Measurements from ENCODE around the gene FGF3. TPM values are rescaled to one million over a fixed set of nuclear protein-coding genes. Genes with fewer than 3 reads are reported as not detected.

The FGF3 gene
- total RNA-seq, 1 donor from 2014 or later, result not detected

DNA sequence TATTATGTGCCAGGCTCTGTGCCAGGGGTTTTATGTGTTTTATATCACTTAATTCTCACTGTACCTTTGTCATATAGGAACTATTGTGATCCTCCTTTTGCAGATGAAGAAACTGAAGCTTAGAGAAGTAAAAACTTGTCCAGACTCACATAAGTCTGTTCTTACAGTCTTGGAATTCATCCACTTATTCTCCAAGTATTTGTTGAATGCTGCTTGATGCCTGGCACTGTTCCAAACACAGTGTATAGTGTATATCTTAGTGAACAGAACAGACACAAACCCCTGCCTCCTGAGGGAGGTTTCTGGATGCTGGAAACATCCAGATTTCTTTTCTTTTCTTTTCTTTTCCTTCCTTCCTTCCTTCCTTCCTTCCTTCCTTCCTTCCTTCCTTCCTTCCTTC lies 29.0 kb upstream of the FGF3 start:
- DNase-seq (ENCODE audit: extremely low read depth, low read depth, low spot score), result no peak

- DNase-seq (ENCODE audit: extremely low read depth, low read depth, low spot score), result no peak
Measured at GRCh38 chr11:69844396-69844795, 25.2 kb upstream of the FGF3 start.

DNA sequence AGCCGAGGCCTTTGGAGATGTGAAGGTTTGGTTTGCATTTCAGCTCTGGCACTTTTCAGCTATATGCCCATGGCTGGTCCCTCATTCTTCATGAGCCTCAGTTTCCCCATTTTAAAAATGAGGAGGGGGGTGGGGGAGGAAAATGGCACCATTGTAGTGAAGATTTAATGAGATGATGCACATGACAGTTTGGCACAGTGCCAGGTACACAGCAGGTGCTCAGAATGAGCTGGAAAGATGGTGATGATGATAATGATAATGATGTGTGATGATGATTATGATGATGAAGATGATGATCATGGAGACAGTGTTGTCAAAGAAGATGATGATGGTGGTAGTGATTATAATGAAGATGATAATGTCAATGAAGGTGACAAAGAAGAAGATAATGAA lies 24.3 kb upstream of the FGF3 start:
- DNase-seq (ENCODE audit: extremely low read depth, low read depth, low spot score), result no peak

DNA sequence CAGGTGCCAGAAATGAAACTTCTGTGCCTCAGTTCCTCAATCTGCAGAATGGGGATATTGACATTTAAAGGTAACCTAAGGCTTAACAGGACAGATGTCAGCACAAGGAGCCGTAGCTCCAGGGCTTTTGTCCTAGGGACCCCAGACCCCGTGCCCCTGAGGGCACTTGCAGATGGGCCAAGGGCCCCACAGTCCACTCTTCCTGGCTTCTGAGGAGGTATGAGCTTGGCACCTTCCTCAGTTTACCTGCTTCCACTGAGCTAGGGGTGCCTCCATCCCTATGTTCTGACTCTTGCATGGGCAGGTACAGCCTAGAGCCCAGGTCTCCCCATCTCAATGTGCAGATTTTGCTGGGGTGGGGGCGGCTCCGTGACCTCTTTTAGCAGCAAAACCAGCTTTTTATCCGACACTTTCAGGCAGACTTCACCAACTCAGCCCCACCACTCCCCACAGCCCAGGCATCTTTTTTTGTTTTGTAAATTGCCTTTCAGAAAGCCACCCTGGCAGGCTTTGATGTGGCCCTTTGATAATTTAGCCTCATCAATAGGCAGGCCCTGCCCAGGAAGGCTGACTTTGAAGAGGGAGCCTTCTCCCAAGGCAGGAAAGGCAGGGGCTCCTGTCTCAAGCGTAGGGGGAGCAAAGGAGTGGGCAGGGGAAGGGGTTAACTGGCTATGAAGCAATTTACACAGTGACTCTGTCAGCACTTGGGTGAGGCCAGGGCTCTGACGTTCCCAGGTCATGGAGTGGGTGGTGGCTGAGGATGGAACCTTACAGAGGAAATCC lies 23.7 kb upstream of the FGF3 start:
- no peak for DNase-seq (ENCODE audit: extremely low read depth, low read depth, low spot score)

GRCh38 chr11:69841859-69842698 lies 22.9 kb upstream of the FGF3 start:
- no peak for DNase-seq (ENCODE audit: extremely low read depth, low read depth, low spot score)

GRCh38 chr11:69841170-69841858 lies 22.1 kb upstream of the FGF3 start:
- no peak for DNase-seq (ENCODE audit: extremely low read depth, low read depth, low spot score)

DNA sequence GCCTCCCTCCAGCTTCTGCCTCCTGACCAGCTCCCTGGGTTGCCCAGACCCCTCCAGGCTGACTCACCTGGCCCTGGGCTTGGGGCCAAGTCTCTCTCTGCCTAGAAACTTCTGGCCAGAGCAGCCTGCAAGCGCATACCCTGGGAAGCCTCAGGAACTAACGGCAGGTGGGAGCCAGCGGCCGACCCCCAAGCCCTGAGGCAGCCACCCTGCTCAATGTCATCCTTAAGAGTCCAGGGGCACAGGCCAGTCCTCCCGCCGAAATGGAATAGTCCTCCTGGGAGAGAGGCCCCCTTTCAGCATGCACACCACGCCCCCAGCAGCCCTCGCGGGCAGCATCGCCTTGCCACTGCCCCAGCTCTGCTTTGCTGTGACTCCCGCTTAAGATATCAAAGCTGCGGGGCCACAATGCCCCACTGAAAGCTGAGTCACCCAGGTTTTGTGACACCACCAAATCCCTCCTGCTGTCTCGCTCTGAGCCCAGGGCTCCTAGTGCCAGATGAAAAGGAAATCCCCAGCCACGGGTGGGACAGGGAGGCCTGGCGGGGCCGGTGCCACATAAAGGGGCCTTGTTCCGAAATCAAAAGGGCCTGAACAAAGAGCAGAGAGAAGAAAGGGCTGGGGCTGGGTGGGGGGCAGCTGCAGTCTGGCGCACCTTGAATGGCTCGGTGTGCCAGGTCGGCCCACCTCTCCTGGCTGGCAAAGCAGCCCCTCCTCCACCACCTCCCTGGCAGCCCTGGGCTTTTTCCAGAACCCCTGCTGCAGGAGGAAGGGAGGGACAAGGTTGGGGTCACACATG lies 21.4 kb upstream of the FGF3 start:
- DNase-seq (ENCODE audit: extremely low read depth, low read depth, low spot score), result no peak

DNA sequence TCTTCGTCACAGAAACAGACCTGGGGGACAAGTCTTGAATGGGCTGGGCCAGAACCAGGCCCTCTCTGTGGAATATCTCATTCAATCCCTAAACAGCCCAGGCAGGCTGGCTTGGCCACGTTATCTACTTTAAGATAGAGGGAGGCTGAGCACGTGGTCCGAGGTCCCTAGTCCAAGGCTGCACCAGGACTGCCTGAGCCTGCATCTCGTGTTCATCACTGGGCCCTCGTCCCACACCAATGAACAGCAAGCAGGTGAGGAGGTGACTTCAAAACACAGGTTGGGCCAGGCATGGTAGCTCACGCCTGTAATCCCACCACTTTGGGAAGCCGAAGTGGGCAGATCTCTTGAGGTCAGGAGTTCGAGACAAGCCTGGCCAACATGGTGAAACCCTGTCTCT lies 20.3 kb upstream of the FGF3 start:
- DNase-seq (ENCODE audit: extremely low read depth, low read depth, low spot score), result no peak

- no peak for DNase-seq (ENCODE audit: extremely low read depth, low read depth, low spot score)
Measured at GRCh38 chr11:69837791-69838190, 18.6 kb upstream of the FGF3 start.

GRCh38 chr11:69836401-69836800 lies 17.2 kb upstream of the FGF3 start:
- DNase-seq (ENCODE audit: extremely low read depth, low read depth, low spot score), result no peak

GRCh38 chr11:69834811-69835800 lies 15.9 kb upstream of the FGF3 start:
- no peak for DNase-seq (ENCODE audit: extremely low read depth, low read depth, low spot score)

DNA sequence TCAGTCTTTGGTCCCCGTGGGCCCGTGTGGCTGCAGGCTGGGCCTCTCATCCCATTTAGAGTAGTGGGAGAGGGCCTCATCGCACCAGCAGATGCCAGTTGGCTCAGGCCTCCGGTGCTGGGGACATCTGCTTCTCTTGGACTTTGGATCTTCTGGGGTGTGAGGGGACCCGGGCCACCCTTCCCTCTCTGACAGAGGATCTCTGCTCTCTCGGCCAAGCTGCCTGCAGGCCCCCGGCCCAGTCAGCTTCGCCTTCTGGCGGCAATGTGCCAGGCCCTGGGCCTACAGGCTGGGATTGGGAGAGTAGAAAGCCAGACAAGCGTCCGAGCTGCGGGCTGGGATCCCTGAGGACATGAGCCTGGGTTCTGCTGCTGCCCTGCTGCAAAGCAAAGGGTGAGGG lies 15.0 kb upstream of the FGF3 start:
- no peak for DNase-seq (ENCODE audit: extremely low read depth, low read depth, low spot score)

GRCh38 chr11:69832561-69833413 lies 13.6 kb upstream of the FGF3 start:
- no peak for DNase-seq (ENCODE audit: extremely low read depth, low read depth, low spot score)

GRCh38 chr11:69831985-69832384 lies 12.8 kb upstream of the FGF3 start:
- no peak for DNase-seq (ENCODE audit: extremely low read depth, low read depth, low spot score)

DNA sequence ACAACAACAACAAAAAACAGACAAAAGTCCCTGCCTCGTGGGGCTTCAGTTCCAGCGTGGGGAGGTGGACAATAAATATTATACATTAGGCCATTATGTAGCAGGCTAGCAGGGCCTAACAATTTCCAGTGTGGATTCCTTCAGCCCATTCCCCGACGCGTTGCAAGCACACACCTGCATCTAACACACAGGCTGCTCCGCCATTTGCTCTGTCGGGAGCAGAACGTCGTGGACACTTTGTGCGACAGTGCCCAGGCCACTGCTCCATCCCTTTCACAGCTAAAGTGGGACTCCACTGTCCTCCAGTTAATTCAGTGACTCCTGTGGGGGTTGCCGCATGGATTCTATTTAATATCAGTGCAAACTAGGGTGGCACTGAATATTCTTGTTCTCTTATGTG lies 10.9 kb upstream of the FGF3 start:
- no peak for DNase-seq (ENCODE audit: extremely low read depth, low read depth, low spot score)

DNA sequence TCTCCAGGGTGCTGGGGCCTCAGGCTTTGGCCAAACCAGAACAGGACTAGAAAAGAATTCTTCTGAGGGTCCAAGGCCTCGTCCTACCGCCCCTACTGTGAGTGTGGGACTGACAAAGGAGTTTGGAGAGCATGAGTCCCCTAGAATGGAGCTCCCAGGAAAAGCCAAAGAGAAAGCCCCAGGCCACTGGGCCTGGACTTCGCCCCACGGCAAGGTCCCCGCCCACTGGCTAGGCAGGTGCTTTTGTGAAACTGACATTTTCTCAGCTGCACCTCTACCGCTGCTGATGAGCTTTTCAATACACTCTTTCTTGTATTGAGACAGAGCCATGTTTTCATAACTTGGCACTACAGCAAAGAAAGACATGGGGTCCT lies 9.7 kb upstream of the FGF3 start:
- no peak for DNase-seq (ENCODE audit: extremely low read depth, low read depth, low spot score)

GRCh38 chr11:69828276-69828970 lies 9.2 kb upstream of the FGF3 start:
- DNase-seq (ENCODE audit: extremely low read depth, low read depth, low spot score), result no peak

DNA sequence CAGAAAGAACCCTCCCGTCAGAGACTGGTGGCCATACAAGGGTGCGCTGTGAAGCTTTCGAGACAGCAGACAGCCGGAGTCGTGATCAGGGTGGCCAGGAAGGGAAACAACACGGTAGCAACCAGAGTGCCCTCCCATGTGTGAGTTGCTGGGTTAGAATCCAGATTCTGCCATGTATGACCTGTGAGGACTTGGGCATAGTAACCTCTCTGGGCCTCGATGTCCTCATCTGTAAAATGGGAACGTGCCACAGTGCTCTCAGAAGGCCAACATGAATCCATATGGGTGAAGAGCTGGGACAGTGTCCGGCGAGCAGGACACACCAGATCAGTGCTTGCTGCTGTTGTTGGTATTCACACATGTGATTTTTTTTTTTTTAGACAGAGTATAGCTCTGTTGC lies 7.6 kb upstream of the FGF3 start:
- no peak for DNase-seq (ENCODE audit: extremely low read depth, low read depth, low spot score)

All from glomerular endothelial cell (primary cell).